H1 (cell line): Measurements from ENCODE around the gene SLC37A3. TPM values are rescaled to one million over a fixed set of nuclear protein-coding genes. Genes with fewer than 3 reads are reported as not detected.

Experiments
- CTCF ChIA-PET: fragments of 300-600 bp; sonication (Branson Sonifier 250); formaldehyde crosslinking; loops from one replicate; lab custom pipeline; 2021; ENCODE audit not compliant: partially characterized antibody; lab: Charles Lee
- POLR2A ChIA-PET: fragments of 300-600 bp; sonication (Branson Sonifier 250); formaldehyde crosslinking; loops from one replicate; lab custom pipeline; 2021; ENCODE audit warnings: inconsistent platforms; ENCODE audit not compliant: partially characterized antibody; lab: Charles Lee
- DNase-seq, 2 experiments: peaks; one replicate each; pipeline versions ENCODE4 v3.0.0 to v3.0.0-alpha.2; 2010 to 2022; ENCODE audit warnings: low spot score in 2 of 2, low read depth in 1 of 2, mixed read lengths in 1 of 2
- FAIRE-seq: peaks from 2 replicates; lab custom pipeline; 2011; peaks lifted over from hg19 to GRCh38; lab: Jason Lieb, UNC
- H2AFZ ChIP-seq: 2 replicates; pipeline ENCODE4 v1.8.1; 2012; ENCODE audit warnings: low read length, inconsistent platforms
- H2AK5ac ChIP-seq: 2 replicates; pipeline ENCODE4 v1.6.1; 2013; ENCODE audit warnings: low read depth, low read length
- H2BK120ac ChIP-seq: replicated peaks from 2 replicates; pipeline ENCODE3; 2013; ENCODE audit warnings: low read depth, low read length, inconsistent platforms
- H2BK12ac ChIP-seq: 2 replicates; pipeline ENCODE4 v1.6.1; 2013; ENCODE audit warnings: low read depth, low read length
- H2BK15ac ChIP-seq: 2 replicates; pipeline ENCODE4 v1.6.1; 2013; ENCODE audit warnings: low read length
- H2BK20ac ChIP-seq: 2 replicates; pipeline ENCODE4 v1.6.1; 2013; ENCODE audit warnings: low read length
- H2BK5ac ChIP-seq: 2 replicates; pipeline ENCODE4 v1.6.1; 2013; ENCODE audit warnings: low read depth, low read length
- H3K14ac ChIP-seq: 2 replicates; pipeline ENCODE4 v1.6.1; 2013; ENCODE audit warnings: inconsistent platforms; ENCODE audit not compliant: insufficient read length
- H3K18ac ChIP-seq: 2 replicates; pipeline ENCODE4 v1.6.1; 2013; ENCODE audit warnings: low read length; ENCODE audit errors: extremely low read depth
- H3K23ac ChIP-seq: 2 replicates; pipeline ENCODE4 v1.6.1; 2013; ENCODE audit warnings: inconsistent platforms; ENCODE audit not compliant: insufficient read length
- H3K23me2 ChIP-seq: 2 replicates; pipeline ENCODE4 v1.6.1; 2013; ENCODE audit warnings: low read depth, low read length
- H3K27ac ChIP-seq: 2 replicates; pipeline ENCODE4 v1.6.1; 2011; ENCODE audit warnings: low read depth, low read length, inconsistent platforms
- H3K27me3 ChIP-seq, 4 experiments: replicated peaks in 1 of 4; 1 replicate in 1 of 4; 2 replicates in 3 of 4; pipeline versions ENCODE4 v1.6.1 to v1.8.1; 2011 to 2013; ENCODE audit warnings: low read length in 3 of 4, mild to moderate bottlenecking in 3 of 4, inconsistent platforms in 2 of 4, mixed read lengths in 2 of 4, moderate library complexity in 1 of 4; ENCODE audit not compliant: control insufficient read depth in 3 of 4, insufficient read depth in 3 of 4; ENCODE audit errors: extremely low read depth in 1 of 4
- H3K36me3 ChIP-seq, 4 experiments: 2 replicates each; pipeline versions ENCODE4 v1.6.1 to v1.8.1; 2011 to 2013; ENCODE audit warnings: mild to moderate bottlenecking in 4 of 4, low read length in 3 of 4, moderate library complexity in 2 of 4, control low read depth in 1 of 4, inconsistent platforms in 1 of 4; ENCODE audit not compliant: insufficient read depth in 4 of 4, control insufficient read depth in 2 of 4
- H3K4ac ChIP-seq: replicated peaks from 2 replicates; pipeline ENCODE3; 2013; ENCODE audit warnings: low read length, low read depth, mixed read lengths, inconsistent platforms; ENCODE audit not compliant: insufficient read length
- H3K4me1 ChIP-seq, 4 experiments: replicated peaks in 1 of 4; 1 replicate in 1 of 4; 2 replicates in 3 of 4; pipeline versions ENCODE4 v1.6.1 to v1.8.1; 2011 to 2013; ENCODE audit warnings: low read length in 3 of 4, inconsistent platforms in 2 of 4, mixed read lengths in 1 of 4; ENCODE audit not compliant: insufficient read depth in 4 of 4, control insufficient read depth in 3 of 4
- H3K4me2 ChIP-seq, 2 experiments: 2 replicates each; pipeline versions ENCODE4 v1.6.1 to v1.8.1; 2011 to 2013; ENCODE audit warnings: low read depth in 2 of 2, low read length in 2 of 2, control low read depth in 1 of 2, inconsistent platforms in 1 of 2, mild to moderate bottlenecking in 1 of 2; ENCODE audit not compliant: insufficient read depth in 1 of 2
- H3K4me3 ChIP-seq, 4 experiments: fragments of 200-600, 300-600 bp in 1 of 4; sonication (generic), shearing (Covaris generic), sonication (Bioruptor Twin) in 1 of 4; 2 replicates each; pipeline versions ENCODE4 v1.5.1 to v1.8.1; 2011 to 2016; ENCODE audit warnings: low read length in 4 of 4, low read depth in 3 of 4, control low read depth in 2 of 4, inconsistent platforms in 2 of 4, mild to moderate bottlenecking in 2 of 4, mixed read lengths in 1 of 4, moderate library complexity in 1 of 4; ENCODE audit not compliant: insufficient read depth in 2 of 4; ENCODE audit errors: extremely low read depth in 1 of 4
- H3K56ac ChIP-seq: replicated peaks from 2 replicates; pipeline ENCODE3; 2013; ENCODE audit warnings: low read depth, mild to moderate bottlenecking, mixed read lengths, low read length, inconsistent platforms; ENCODE audit not compliant: insufficient read length
- H3K79me1 ChIP-seq: 2 replicates; pipeline ENCODE4 v1.6.1; 2013; ENCODE audit warnings: low read depth, low read length, control low read depth
- H3K79me2 ChIP-seq, 2 experiments: 2 replicates each; pipeline versions ENCODE4 v1.6.1 to v1.8.1; 2012 to 2013; ENCODE audit warnings: low read length in 2 of 2, mild to moderate bottlenecking in 2 of 2, inconsistent platforms in 1 of 2; ENCODE audit not compliant: insufficient read depth in 2 of 2, control insufficient read depth in 1 of 2
- H3K9ac ChIP-seq, 4 experiments: replicated peaks in 1 of 4; 1 replicate in 1 of 4; 2 replicates in 3 of 4; pipeline versions ENCODE4 v1.6.1 to v1.8.1; 2011 to 2013; ENCODE audit warnings: low read depth in 3 of 4, low read length in 3 of 4, control low read depth in 2 of 4, mild to moderate bottlenecking in 2 of 4, moderate library complexity in 2 of 4, inconsistent platforms in 1 of 4; ENCODE audit errors: extremely low read depth in 1 of 4
- H3K9me3 ChIP-seq, 2 experiments: 2 replicates each; pipeline versions ENCODE4 v1.6.1 to v1.8.1; 2012 to 2013; ENCODE audit warnings: mild to moderate bottlenecking in 2 of 2, moderate library complexity in 2 of 2, control low read depth in 1 of 2, inconsistent platforms in 1 of 2, low read depth in 1 of 2, low read length in 1 of 2, mixed read lengths in 1 of 2; ENCODE audit not compliant: insufficient read depth in 2 of 2
- H4K20me1 ChIP-seq, 2 experiments: replicated peaks in 1 of 2; 2 replicates each; pipeline versions ENCODE3 to v1.8.1; 2011 to 2013; ENCODE audit warnings: inconsistent platforms in 2 of 2, low read length in 2 of 2, mild to moderate bottlenecking in 1 of 2; ENCODE audit not compliant: insufficient read depth in 2 of 2, control insufficient read depth in 1 of 2
- H4K5ac ChIP-seq: 2 replicates; pipeline ENCODE4 v1.6.1; 2013; ENCODE audit warnings: low read length, low read depth, mixed read lengths, inconsistent platforms; ENCODE audit not compliant: insufficient read length
- H4K8ac ChIP-seq: 2 replicates; pipeline ENCODE4 v1.8.0; 2013; ENCODE audit warnings: mild to moderate bottlenecking, moderate library complexity, low read length, inconsistent platforms; ENCODE audit not compliant: insufficient read depth; ENCODE audit errors: extremely low read depth
- H4K91ac ChIP-seq: replicated peaks from 2 replicates; pipeline ENCODE3; 2013; ENCODE audit warnings: low read length, mixed read lengths, inconsistent platforms; ENCODE audit not compliant: insufficient read length
- ASH2L ChIP-seq: fragments of 200-600, 300-600 bp; sonication (generic); IDR thresholded peaks from one replicate; pipeline ENCODE4 v1.7.1; 2017; ENCODE audit warnings: low read length
- BRCA1 ChIP-seq: IDR thresholded peaks from 2 replicates; pipeline ENCODE4 v1.6.1; 2012; ENCODE audit warnings: low read depth, low read length, improper control_type of control experiment
- CBX8 ChIP-seq: fragments of 300-800, 300-1000 bp; sonication (generic); IDR thresholded peaks from 2 replicates; pipeline ENCODE4 v1.7.1; 2016; ENCODE audit warnings: low read depth, low read length, borderline replicate concordance
- EGR1 ChIP-seq: IDR thresholded peaks from 2 replicates; pipeline ENCODE4 v1.6.1; 2011; ENCODE audit warnings: low read depth, low read length, borderline replicate concordance
- FOSL1 ChIP-seq: IDR thresholded peaks from 2 replicates; pipeline ENCODE4 v1.6.1; 2011; ENCODE audit warnings: mild to moderate bottlenecking, low read depth, low read length, moderate library complexity; ENCODE audit not compliant: insufficient read depth
- GTF2F1 ChIP-seq: IDR thresholded peaks from 2 replicates; pipeline ENCODE4 v1.6.1; 2012; ENCODE audit warnings: low read depth, low read length, improper control_type of control experiment, borderline replicate concordance
- JUN ChIP-seq: IDR thresholded peaks from 2 replicates; pipeline ENCODE4 v1.6.1; 2011; ENCODE audit warnings: low read depth, mild to moderate bottlenecking, improper control_type of control experiment, low read length
- NANOG ChIP-seq: IDR thresholded peaks from 2 replicates; pipeline ENCODE4 v1.6.1; 2011; ENCODE audit warnings: low read length, low read depth, mild to moderate bottlenecking, inconsistent platforms; ENCODE audit not compliant: insufficient read depth, poor library complexity, severe bottlenecking
- NRF1 ChIP-seq: IDR thresholded peaks from 2 replicates; pipeline ENCODE4 v1.6.1; 2011; ENCODE audit warnings: mild to moderate bottlenecking, low read depth, low read length, improper control_type of control experiment
- POLR2A ChIP-seq, 2 experiments: IDR thresholded peaks; 1 replicate in 1 of 2; 2 replicates in 1 of 2; pipeline ENCODE4 v1.6.1; 2011; ENCODE audit warnings: low read depth in 2 of 2, low read length in 2 of 2, mild to moderate bottlenecking in 2 of 2; ENCODE audit errors: control extremely low read depth in 1 of 2
- SIN3A ChIP-seq, 2 experiments: IDR thresholded peaks in 1 of 2; conservative IDR thresholded peaks in 1 of 2; 2 replicates each; pipeline ENCODE4 v1.6.1; 2011 to 2012; ENCODE audit warnings: low read length in 2 of 2, improper control_type of control experiment in 1 of 2, low read depth in 1 of 2, mild to moderate bottlenecking in 1 of 2
- SRF ChIP-seq: IDR thresholded peaks from 2 replicates; pipeline ENCODE4 v1.6.1; 2011; ENCODE audit warnings: mild to moderate bottlenecking, low read depth, low read length, moderate library complexity
- TAF7 ChIP-seq: optimal IDR thresholded peaks from 2 replicates; pipeline ENCODE3; 2011; ENCODE audit warnings: low read depth, mild to moderate bottlenecking, inconsistent platforms, low read length, moderate library complexity, borderline replicate concordance
- ZNF274 ChIP-seq: IDR thresholded peaks from 2 replicates; pipeline ENCODE4 v1.7.0; 2012; ENCODE audit warnings: low read length, borderline replicate concordance; ENCODE audit errors: extremely low read depth
- WGBS, 2 experiments: shearing (Covaris generic) in 1 of 2; methylation state at CpG; one replicate each; pipeline versions ENCODE4 v1.1.6 to v1.1.7; 2013 to 2015; ENCODE audit warnings: low lambda C conversion rate in 2 of 2, mixed read lengths in 2 of 2, inconsistent platforms in 1 of 2, low coverage in 1 of 2, missing lambda C conversion rate in 1 of 2; ENCODE audit not compliant: insufficient replicate concordance in 2 of 2, insufficient coverage in 1 of 2, insufficient read length in 1 of 2; ENCODE audit errors: extremely low coverage in 1 of 2, missing lambda C conversion rate in 1 of 2; 5-methylcytosine and 5-hydroxymethylcytosine counted together
- polyA plus RNA-seq, 7 experiments: library from polyadenylated mRNA; depleted of rRNA in 3 of 7; stranded (reverse) in 5 of 7; unstranded in 2 of 7; fragments of >200 nt in 5 of 7; fragments of 200-250 nt in 2 of 7; gene quantifications; 1 replicate in 5 of 7; 2 replicates in 1 of 7; 4 replicates in 1 of 7; pipeline versions ENCODE4 v1.2.1 to v1.2.3, GENCODE V29; 2011 to 2013; ENCODE audit warnings: missing spikeins in 2 of 7, mixed read lengths in 2 of 7
- total RNA-seq: library from RNA; stranded (reverse); fragmentation: NEBNext Ultra II Directional; extraction: Animal tissue kit (Norgen Biotek cat#: 25700); gene quantifications from 2 replicates; pipeline ENCODE4 v1.2.1, GENCODE V29; 2021
- TF ChIP-seq, protein P1 (sequence below): IDR thresholded peaks from 2 replicates; pipeline ENCODE4 v1.6.1; 2012; ENCODE audit warnings: inconsistent platforms

The SLC37A3 gene
- total and polyA plus RNA-seq, 2 of the 8 experiments (the other 6 are each of a cell fraction or from before 2014, with no cell fraction given), result 58.2 to 71.0 TPM

- CTCF ChIA-PET, result interaction anchor here (0.7 to 2.0 kb wide), 4 partner anchors 24 to 271 kb away, joined by 3 to 8 read pairs (median 4); no protein-coding TSS in a partner anchor
- H2BK5ac ChIP-seq, result no peak overlapping the region
- H4K5ac ChIP-seq, result no peak overlapping the region
- no peaks in the 10 kb centered on the region for H3K4me1 ChIP-seq
- H3K4me2 ChIP-seq, result no peak overlapping the region
- no peaks in the 10 kb centered on the region for H3K36me3 ChIP-seq
- H4K20me1 ChIP-seq, result no peaks in the 10 kb centered on the region
- no peak overlapping the region for H2BK15ac ChIP-seq
- no peak overlapping the region for H2BK20ac ChIP-seq
- no peak overlapping the region for H3K56ac ChIP-seq
- H3K79me1 ChIP-seq, result no peaks in the 10 kb centered on the region
- H3K4ac ChIP-seq, result no peak overlapping the region
- no peak overlapping the region for H3K18ac ChIP-seq
- H4K8ac ChIP-seq, result no peak overlapping the region
- no peak overlapping the region for H3K23ac ChIP-seq
- no peak overlapping the region for H4K91ac ChIP-seq
- H2BK12ac ChIP-seq, result no peak overlapping the region
- H3K14ac ChIP-seq, result no peak overlapping the region
- no peak overlapping the region for H2AFZ ChIP-seq
- no peak for DNase-seq
- no peaks in the 10 kb centered on the region for H3K27me3 ChIP-seq
- H3K27ac ChIP-seq, result no peak overlapping the region
- no peak overlapping the region for H2BK120ac ChIP-seq
- no peak for FAIRE-seq
- POLR2A ChIA-PET, result interaction anchor here (1.5 kb wide), 1 partner anchor 11 kb away, joined by 3 read pairs; no protein-coding TSS in a partner anchor
- no peaks in the 10 kb centered on the region for H3K9me3 ChIP-seq
- H3K79me2 ChIP-seq, result no peaks in the 10 kb centered on the region
- no peak overlapping the region for H3K4me3 ChIP-seq
- 0 out of 2 replicates have a peak, but pooled peaks cover 1% of the 10 kb centered on the region for H3K23me2 ChIP-seq
- no peak overlapping the region for H2AK5ac ChIP-seq
- no peak overlapping the region for H3K9ac ChIP-seq
- 96% methylated on average over 4 of the region's 4 CpGs; no CpG with 5 or more reads in 1 of the 2 experiments for WGBS, 2 experiments
- TF ChIP-seq FOSL1 (no peak), BRCA1 (no peak), ASH2L (no peak), NRF1 (no peak), TAF7 (no peak), EGR1 (no peak), POLR2A (IDR thresholded peaks at IDR 0.05; ENCODE audit: control extremely low read depth in 1 of 2, low read depth in 2 of 2, low read length in 2 of 2) (no peak), GTF2F1 (no peak), ZNF274 (no peak), SIN3A (conservative IDR thresholded peaks at IDR 0.05 in 1 of 2, IDR thresholded peaks at IDR 0.05 in 1 of 2; ENCODE audit: low read depth in 1 of 2, low read length in 2 of 2) (no peak), SRF (no peak), JUN (no peak), CBX8 (no peak), NANOG (no peak)
- TF ChIP-seq, protein P1, sequence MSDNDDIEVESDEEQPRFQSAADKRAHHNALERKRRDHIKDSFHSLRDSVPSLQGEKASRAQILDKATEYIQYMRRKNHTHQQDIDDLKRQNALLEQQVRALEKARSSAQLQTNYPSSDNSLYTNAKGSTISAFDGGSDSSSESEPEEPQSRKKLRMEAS, result no peak
Measured at GRCh38 chr7:140418653-140419052, 20.3 kb upstream of the SLC37A3 start.
